HepG2 (cell line): ENCODE measurements around the gene WAS.

Experiments
- CREM ChIP-seq, 2 experiments: sonication (generic) in 1 of 2; formaldehyde crosslinking in 1 of 2; IDR thresholded peaks; 2 replicates each; pipeline versions ENCODE4 v1.4.0 to v1.6.1; 2016 to 2020; ENCODE audit warnings: antibody characterized with exemption in 1 of 2, mild to moderate bottlenecking in 1 of 2, missing genetic modification reagents in 1 of 2
- HNRNPUL1 ChIP-seq: fragments of 200-400 bp; formaldehyde crosslinking; IDR thresholded peaks from 2 replicates; pipeline ENCODE4 v1.6.1; 2017; ENCODE audit warnings: low read depth, mild to moderate bottlenecking, low read length, moderate library complexity
- RAD21 ChIP-seq: fragments of 450-650 bp; formaldehyde crosslinking; IDR thresholded peaks from 2 replicates; pipeline ENCODE4 v1.5.0; 2020; ENCODE audit warnings: mild to moderate bottlenecking
- ZNF776 ChIP-seq: sonication (generic); formaldehyde crosslinking; IDR thresholded peaks from 2 replicates; pipeline ENCODE4 v1.4.0; 2020; ENCODE audit warnings: mild to moderate bottlenecking, missing genetic modification reagents
- TF ChIP-seq, protein P1 (sequence below): sonication (generic); formaldehyde crosslinking; IDR thresholded peaks from 2 replicates; pipeline ENCODE4 v1.5.1; 2020; ENCODE audit warnings: missing genetic modification reagents, mild to moderate bottlenecking, borderline replicate concordance
- TF ChIP-seq, protein P2 (sequence below): sonication (generic); formaldehyde crosslinking; IDR thresholded peaks from 2 replicates; pipeline ENCODE4 v1.5.0; 2020; ENCODE audit warnings: mild to moderate bottlenecking, missing genetic modification reagents, moderate library complexity

DNA sequence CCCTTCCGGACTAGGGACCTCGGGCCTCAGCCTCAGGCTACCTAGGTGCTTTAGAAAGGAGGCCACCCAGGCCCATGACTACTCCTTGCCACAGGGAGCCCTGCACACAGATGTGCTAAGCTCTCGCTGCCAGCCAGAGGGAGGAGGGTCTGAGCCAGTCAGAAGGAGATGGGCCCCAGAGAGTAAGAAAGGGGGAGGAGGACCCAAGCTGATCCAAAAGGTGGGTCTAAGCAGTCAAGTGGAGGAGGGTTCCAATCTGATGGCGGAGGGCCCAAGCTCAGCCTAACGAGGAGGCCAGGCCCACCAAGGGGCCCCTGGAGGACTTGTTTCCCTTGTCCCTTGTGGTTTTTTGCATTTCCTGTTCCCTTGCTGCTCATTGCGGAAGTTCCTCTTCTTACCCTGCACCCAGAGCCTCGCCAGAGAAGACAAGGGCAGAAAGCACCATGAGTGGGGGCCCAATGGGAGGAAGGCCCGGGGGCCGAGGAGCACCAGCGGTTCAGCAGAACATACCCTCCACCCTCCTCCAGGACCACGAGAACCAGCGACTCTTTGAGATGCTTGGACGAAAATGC, at the start of gene WAS:
- no peak for TF ChIP-seq ZNF776 (CRISPR knock-in tag)
- TF ChIP-seq, protein P1, sequence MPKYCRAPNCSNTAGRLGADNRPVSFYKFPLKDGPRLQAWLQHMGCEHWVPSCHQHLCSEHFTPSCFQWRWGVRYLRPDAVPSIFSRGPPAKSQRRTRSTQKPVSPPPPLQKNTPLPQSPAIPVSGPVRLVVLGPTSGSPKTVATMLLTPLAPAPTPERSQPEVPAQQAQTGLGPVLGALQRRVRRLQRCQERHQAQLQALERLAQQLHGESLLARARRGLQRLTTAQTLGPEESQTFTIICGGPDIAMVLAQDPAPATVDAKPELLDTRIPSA (CRISPR knock-in tag): no peak
- TF ChIP-seq, protein P2, sequence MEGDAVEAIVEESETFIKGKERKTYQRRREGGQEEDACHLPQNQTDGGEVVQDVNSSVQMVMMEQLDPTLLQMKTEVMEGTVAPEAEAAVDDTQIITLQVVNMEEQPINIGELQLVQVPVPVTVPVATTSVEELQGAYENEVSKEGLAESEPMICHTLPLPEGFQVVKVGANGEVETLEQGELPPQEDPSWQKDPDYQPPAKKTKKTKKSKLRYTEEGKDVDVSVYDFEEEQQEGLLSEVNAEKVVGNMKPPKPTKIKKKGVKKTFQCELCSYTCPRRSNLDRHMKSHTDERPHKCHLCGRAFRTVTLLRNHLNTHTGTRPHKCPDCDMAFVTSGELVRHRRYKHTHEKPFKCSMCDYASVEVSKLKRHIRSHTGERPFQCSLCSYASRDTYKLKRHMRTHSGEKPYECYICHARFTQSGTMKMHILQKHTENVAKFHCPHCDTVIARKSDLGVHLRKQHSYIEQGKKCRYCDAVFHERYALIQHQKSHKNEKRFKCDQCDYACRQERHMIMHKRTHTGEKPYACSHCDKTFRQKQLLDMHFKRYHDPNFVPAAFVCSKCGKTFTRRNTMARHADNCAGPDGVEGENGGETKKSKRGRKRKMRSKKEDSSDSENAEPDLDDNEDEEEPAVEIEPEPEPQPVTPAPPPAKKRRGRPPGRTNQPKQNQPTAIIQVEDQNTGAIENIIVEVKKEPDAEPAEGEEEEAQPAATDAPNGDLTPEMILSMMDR (CRISPR knock-in tag): no peak
- no peak for TF ChIP-seq CREM (IDR thresholded peaks at IDR 0.05)
- TF ChIP-seq CREM (CRISPR knock-in tag; IDR thresholded peaks at IDR 0.05): no peak
- no peak for TF ChIP-seq RAD21
- no peak for TF ChIP-seq HNRNPUL1
